HG02973 (cell line): ENCODE data around the gene CDC45.
A peak's percentile ranks its signal among the peaks of the same experiment; 100 is the strongest.

Experiments
- ATAC-seq: cut with Tn5 transposase; IDR thresholded peaks from one replicate; pipeline ENCODE4 v1.9.1; 2021; ENCODE audit warnings: moderate library complexity; ENCODE audit not compliant: unreplicated experiment

The CDC45 gene

DNA sequence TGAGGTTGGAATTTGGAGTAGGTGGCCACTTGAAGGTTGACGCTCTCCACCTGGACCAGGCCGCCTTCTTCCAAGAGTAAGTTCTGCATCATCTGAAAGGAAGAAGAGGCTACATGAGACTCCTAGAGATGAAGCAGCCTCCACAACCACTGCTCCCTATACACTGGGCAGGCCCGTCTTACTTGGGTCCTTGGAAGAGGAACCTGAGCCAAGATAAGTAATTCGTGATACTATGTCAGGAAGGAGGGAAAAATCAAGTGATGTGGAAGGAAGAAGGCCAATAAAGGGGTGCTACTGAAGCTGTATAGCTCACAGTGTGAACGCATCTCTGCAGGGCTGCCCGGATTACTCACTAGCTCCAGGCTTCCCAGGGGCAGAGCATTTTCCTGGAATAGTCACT is 11.8 kb upstream of the CDC45 start:
- no peak for ATAC-seq

DNA sequence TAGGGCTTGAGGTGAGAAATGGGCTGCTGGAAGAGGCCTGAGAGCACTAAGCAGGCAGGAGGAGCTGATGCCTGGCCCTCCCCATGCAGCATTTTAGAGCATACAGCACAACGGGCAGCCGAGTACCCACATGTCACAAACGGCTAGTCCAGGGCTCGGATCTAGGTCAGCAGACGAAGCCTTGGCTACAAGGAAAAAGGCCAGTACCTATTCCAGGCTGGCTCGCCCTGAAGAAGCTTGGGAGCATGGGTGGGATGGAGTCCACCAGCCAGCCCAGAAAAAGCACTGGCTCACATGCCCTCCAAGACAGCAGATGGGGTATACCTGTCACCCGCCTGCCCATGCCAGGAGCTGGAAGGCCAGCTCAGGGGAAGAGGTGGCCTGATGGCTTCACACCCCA is 10.3 kb upstream of the CDC45 start:
- no peak for ATAC-seq

DNA sequence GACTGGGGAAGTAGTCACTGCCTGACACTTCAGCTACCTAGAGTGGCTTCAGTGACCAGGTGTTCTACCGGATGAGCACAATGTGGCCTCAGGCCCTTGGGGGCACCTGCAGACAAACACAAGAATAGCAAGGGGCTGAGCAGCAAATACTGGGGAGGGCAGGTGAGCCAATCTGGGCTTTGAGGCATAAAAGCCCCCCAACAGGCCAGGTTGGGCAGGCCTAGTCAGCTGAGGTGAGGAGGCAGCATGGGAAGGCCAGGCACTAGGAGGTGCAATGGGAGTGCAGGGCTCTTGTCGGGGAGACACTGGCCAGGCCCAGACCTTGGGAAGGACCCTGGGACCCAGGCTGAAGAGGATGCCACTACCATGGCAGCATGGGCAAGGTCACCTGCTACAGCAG is 9.7 kb upstream of the CDC45 start:
- ATAC-seq = no peak

DNA sequence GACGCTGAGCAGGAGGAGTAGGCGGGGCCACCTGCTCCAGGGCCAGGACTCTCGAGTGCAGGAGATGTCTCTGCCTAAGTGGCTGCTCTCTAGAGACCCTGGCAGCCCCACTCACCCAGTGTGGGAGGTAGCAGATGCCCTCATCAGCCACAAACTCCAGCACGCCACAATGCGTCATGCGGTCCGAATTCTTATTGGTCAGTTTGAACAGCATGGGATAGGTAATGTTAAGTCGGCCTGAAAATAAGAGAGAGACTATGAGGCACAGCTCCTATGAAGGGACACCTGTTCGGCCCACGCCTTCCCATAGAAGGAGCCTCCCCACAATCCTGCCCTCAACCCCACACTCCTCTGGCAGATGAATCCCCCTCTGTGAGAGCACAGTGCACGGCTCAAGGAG is 8.1 kb upstream of the CDC45 start:
- ATAC-seq = no peak

DNA sequence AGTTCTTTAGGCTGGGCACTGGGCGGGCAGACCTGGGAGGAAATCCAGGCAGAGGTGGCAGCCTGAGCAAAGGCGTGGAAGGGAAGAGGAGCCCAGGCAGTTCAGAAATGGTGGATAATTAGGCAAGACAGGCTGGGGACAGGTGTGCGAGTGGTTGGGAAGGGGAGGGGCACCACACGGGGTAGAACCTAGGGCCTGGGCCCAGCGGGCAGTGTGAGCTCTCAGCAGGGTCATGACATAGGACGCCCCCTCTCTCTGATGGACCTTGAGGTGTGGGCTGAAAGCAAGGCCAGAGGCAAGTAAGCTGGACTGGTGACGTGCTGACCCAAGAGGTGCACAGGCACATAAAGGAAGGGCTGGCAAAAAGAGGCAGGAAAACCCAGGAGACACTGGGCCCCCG is 7.5 kb upstream of the CDC45 start:
- ATAC-seq = no peak

DNA sequence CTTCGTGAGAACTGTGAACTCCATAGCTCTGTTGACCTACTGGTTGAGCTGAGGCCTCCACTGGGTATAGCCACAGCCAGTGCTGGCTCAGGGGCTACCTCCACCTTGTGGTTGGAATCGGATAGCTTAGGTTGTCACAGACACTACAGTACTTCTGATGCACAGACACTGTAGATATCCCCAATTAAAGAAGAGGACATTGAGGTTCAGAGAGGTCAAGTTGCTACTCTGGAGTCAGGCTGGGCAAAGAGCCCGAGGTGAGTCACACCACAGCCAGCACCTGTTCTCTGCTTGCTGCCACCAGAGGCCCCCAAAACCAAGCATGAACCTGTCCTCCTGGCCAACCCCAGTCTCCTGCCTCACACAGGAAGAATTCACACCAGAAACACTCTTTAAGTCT is 6.1 kb upstream of the CDC45 start:
- ATAC-seq = no peak

DNA sequence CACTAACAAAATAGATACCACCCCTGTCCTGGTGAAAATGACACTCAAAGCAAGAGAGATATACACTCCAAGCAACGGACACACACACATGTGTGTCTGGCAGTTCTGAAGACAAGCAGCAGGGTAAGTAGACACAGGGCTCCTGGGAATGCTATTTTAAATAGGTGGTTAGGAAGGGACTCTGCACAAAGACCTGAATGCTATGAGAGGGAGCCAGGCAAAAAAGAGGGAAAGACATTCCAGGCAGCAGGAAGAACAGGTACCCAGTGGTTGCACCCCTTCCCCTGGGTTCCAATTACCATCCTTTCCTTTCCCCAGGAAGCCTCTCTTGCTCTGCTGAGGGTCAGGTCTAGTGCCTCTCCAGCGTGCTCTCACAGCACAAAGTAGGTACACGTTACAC is 3.7 kb upstream of the CDC45 start:
- ATAC-seq = no peak

DNA sequence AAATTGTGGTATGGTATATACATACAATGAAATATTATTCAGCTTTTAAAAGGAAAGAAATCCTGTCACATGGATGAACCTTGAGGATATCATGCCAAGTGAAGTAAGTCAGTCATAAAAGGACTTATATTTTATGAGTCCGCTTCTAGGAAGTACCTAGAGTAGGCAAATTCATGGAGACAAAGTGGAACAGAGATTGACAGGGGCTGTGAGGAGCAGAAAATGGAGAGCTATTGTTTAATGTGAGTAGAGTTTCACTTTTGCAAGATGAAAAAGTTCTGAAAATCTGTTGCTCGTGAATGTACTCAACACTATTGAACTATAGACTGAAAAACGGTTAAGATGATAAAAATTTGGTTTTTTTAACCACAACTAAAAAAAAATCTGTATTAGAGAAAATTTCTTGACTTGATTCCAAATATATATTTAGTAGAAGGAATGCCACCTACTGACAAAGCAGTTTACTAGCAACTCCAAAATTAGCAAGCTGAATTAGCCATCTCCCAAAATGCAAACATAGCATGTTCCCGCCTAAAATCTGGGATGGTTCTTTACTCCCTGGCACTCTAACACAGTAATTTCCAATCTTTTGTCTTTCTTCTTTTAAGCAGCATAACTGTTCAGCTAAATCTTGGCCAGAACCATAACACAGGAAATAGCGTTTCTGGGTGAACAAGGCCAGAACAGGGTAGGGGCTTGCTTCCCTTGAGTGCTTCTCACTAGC is 2.2 kb upstream of the CDC45 start:
- ATAC-seq = no peak

DNA sequence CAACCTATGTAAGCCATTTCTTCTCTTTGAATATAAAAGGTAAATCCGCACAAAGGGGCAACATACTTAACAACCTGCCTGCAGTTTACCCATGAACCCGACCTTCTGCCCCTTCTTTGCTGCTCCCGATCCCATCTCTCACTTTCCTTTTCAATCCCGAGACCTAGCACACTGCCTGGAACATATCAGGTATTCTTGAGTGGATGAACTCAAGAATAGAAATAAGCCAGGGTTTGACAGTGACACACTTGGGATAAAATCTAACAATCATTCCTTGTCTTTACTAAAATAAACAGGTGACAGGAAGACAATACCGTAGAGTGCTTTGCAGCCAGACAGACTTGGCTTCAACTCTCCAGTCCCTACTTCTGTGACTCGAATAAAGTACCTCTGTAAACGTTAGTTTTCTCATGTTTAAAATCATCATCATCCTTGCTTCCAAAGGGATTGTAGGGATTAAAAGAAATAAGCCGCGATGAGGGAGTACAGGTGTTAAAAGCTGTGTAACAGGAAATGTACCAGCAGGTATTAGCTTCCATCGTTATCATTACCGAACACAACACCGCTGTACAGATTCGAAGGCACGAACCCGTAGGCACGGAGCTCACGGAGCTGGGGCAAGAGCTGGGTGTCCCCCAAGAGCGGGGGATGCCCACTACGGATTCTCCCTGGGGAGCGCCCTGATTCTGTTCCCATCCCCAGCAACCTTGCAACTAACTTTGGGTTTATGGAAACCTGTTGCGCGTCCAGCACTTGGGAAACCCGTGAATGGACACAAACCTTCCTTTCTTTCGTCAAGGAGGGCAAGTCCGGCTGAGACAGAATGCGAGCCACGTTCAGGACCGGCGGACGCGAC is 1.4 kb upstream of the CDC45 start:
- no peak for ATAC-seq

DNA sequence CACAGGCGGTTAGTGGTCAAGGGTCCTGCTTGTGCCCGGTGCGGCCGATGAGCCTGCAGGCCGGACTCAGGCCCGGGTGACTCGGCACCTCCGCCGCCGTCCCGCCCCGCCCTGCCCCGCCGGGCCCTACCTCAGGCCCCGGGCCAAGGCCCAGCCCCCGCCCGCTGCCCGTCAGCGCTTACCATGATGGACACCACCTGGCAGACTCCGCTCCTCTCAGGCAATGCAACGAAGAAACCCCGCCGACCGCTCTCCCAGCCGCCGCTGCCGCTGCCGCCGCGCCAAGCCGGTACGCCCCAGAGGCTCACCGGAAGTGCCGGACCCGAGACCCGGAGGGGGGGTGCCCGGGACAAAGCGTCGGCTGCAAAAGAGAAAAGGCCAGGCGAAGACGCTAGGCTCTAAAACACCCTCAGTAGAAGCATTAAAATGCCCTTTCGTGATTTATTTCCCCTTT is 792 bp upstream of the CDC45 start, which contains the start of gene UFD1:
TSS of gene UFD1 (minus strand) at position 293 of the 454 bp plus-strand sequence. CDS start at position 185, 108 bp downstream.
- peak; percentile 43 for ATAC-seq

DNA sequence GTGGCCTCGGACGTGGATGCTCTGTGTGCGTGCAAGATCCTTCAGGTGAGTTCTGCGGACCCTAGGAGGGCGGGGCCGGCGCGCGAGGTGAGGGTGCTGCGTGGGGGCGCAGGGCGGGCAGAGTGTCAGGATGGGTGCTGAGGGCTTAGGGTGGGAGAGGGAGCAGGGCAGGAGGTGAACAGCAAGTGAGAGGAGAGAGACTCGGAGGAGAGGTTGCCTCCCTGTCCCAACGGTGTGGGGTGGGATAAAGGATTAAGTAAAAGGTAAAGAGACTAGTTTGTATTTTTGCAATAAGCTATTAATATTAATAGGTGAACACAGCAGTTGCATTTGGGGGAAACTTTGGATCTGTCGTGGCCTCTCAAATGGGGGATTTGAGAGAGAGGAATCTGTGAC is 451 bp downstream of the CDC45 start:
- ATAC-seq = no peak

DNA sequence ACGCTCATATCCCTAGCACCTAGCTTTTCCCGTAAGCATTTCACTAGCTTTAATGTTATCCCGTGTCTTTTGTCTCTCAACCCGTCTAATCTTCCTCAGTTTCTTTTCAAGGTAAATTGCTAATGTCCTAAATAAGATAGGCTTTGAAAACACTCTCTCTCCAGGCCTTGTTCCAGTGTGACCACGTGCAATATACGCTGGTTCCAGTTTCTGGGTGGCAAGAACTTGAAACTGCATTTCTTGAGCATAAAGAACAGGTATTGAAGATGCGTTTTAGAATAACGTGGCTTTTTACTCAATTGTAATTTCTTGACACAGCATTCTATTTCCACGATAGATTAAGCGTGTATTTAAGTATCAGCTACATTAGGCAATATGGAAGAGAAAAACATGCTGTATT is 1.1 kb downstream of the CDC45 start:
- no peak for ATAC-seq

DNA sequence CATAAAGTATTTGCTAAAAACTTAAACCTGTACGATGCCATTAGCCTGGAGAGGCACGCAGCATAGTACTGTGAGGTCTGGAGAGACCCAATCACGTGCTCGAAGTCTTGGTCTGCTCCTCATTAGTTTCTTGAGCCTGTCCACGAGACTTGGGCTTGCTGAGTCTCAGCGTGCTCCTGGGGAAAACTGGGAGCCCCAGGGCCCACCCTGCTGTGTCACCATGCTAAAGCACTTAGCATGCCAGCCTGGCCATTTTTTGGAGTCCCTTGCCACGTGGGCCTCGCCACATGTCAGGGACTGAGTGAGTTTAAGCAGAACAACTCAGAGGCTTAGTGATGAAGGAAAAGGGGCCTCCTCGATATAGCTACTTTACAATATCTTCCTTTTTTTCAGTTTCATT is 2.6 kb downstream of the CDC45 start:
- no peak for ATAC-seq

DNA sequence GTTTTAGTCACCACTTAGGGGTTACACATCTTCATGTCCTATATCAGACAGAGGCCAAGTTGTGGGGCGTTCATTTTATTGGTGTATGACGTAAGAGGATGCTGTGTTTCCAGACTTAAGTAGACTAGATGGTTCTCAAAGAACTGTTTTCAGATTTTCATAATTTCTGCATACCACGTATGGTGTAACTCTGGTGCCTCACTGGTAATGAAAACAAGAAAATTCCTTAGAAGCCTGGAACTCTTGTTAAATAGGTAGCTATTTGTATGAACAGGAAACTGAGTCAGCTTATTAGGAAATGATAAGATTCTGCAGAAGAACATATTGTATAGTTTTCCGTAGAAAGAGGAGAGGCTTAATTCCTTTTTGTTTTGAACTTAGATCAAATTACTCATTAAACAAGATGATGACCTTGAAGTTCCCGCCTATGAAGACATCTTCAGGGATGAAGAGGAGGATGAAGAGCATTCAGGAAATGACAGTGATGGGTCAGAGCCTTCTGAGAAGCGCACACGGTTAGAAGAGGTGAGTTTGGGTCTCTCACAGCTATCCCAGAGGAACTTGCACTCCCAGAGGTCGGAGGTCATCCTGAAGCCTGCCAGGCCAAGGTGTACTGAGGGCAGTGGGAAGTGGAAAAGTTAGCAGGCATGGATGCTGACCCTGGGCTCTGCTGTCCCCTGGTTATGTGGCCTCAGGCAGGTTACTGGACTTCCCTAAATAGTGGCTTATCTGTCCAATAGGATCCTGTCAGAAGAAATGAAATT is 3.9 kb downstream of the CDC45 start:
- no peak for ATAC-seq

DNA sequence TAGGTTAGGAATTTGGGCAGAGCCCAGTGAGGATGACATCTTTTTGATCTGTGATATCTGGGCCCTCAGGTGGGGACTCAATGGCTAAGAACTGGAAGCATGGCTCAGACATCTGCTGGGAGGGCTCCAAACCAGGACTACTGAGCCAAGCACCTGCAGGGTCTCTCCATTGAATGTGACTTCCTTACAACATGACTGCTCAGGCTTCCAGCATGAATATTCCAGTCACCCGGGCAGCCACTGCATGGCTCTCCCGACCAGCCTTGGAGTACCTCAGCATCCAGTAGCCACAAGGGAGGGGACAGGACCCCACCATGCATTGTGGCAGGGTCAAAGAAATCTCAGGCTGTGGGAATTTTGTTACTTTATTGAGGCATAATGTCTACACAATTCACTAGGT is 8.6 kb downstream of the CDC45 start:
- ATAC-seq = no peak

DNA sequence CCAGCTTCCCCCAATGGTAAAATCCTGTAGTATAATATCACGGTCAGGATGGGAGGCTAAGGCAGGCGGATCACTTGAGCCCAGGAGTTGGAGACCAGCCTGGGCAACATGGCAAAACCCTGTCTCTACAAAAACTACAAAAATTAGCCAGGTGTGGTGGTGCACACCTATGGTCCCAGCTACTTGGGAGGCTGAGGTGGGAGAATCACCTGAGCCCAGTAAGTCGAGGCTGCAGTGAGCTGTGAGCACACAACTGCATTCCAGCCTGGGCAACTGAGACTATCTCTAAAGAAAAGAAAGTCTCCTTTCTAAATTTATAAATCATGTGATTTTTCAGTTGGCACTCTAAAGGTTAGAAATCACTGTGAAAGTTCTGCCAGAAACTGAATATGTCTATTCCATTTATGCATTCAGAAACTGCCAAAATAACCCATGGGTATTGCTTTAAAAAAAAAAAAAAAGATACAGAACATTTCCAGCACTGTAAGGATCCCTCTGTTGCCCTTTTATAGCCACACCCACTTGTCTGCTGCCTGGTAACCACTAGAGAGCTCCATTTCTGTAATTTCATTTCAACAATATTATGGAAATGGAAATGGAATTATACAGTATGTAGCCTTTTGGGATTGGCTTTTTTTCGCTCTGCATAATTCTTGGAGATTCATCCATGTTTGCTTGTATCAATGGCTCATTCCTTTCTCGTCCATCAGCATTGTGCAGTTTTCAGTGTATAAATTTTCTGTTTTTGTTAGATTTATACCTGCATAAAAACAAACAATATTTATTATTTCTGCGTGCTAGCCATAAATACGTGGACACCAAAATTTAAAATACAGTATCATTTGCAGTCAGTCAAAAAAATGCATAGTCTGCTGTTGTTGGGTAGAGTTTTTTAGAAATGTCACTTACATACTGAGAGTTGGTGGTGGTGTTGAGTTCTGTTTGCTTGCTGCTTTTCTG is 9.4 kb downstream of the CDC45 start:
- ATAC-seq = no peak

DNA sequence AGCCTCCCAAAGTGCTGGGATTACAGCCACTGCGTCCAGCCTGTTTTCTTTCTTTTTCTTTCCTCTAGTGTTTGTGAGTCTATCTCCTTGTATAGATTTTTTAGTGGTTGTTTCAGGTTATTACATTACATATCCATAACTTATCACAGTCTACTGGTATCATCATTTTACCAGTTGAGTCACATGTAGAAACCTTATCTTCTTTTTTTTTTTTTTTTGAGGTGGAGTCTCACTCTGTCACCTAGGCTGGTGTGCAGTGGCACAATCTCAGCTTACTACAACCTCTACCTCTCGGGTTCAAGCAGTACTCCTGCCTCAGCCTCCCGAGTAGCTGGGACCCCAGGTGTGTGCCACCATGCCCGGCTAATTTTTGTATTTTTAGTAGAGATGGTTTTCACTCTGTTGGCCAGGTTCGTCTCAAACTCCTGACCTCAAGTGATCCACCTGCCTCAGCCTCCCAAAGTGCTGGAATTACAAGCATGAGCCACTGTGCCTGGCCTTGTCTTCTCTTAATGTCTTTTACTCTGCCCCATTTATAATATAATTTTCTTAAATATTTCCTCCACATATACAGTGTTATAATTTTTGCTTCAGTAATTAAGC is 11.0 kb downstream of the CDC45 start:
- ATAC-seq = no peak

DNA sequence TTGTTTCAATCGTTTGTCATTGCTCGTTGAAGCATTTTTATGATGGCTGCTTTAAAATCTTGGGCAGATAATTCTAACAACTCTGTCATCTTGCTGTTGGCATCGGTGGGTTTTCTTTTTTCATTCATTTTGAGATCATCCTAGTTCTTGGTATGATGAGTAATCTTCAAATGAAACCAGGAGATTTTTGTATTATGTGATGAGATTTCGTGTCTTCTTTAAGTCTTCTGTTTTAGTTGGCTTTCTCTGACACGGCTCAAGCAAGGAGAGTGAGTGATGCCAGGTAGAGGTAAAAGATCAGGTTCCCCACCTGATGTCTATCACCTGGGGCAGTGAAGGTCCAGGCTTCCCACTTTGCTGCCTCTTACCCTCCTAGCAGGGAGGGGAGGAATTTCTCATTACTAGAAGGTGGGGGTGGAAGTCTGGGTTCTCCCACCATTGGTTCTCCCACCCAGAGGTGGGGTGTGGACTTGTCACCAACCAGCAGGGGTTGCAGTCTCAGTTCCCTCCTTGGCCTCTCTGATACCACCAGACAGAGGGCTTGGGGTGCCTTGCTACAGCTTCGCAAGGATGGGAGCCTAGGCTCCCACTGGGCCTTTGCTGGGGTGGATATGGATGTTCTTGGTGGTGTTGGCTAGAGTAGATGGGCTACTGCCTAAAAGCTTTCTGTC is 12.9 kb downstream of the CDC45 start:
- no peak for ATAC-seq

DNA sequence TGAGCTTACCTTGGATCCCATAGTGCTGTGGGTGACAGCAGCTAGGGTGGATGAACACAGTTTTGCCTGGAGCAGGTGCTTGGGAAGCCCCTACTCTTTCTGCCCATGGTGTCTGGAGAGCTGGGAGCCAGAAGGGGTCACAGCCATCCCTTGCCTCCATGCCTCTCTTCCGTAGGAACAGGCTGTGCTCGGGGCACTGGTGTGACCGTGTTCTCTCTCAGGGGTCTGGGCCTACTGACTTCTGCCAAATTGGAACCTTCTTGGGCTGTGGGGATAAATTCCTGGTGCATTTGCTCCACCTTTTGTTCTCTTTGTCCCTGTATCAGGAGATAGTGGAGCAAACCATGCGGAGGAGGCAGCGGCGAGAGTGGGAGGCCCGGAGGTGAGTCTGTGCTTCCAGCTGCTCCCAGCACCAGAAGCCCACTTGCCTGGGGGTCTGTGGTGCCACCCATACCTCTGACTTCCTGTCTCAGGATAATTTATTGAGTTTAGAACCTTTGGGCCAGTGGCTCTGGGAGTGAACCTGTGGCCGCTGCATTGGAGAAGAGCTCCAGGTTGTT is 14.4 kb downstream of the CDC45 start:
- ATAC-seq = no peak
